Measurements from ENCODE around the gene MGARP.

The MGARP gene

GRCh38 chr4:139245590-139245989 is 34.4 kb downstream of the MGARP start:
- Mint-ChIP-seq H3K27me3 (ENCODE audit: low read depth) (no peaks in the 10 kb centered on the region), H3K36me3 (ENCODE audit: low read depth) (no peaks in the 10 kb centered on the region), H3K27ac (no peak overlapping the region), H3K4me3 (no peak overlapping the region), H3K9me3 (no peaks in the 10 kb centered on the region), H3K4me1 (ENCODE audit: low read depth) (no peaks in the 10 kb centered on the region)
- DNase-seq (ENCODE audit: low spot score), result no peak

- no peak overlapping the region for H3K27ac Mint-ChIP-seq
- DNase-seq (ENCODE audit: low spot score), result no peak
Observed at GRCh38 chr4:139243448-139244365, 36.3 kb downstream of the MGARP start.

GRCh38 chr4:139242511-139243051 is 37.4 kb downstream of the MGARP start:
- no peaks in the 10 kb centered on the region for H3K27me3 Mint-ChIP-seq (ENCODE audit: low read depth)

More at GRCh38 chr4:139243448-139244365, 36.3 kb downstream of the MGARP start:
- H3K4me3 Mint-ChIP-seq, result no peak overlapping the region
- no peaks in the 10 kb centered on the region for H3K36me3 Mint-ChIP-seq (ENCODE audit: low read depth)
- H3K4me1 Mint-ChIP-seq (ENCODE audit: low read depth), result no peaks in the 10 kb centered on the region
- H3K9me3 Mint-ChIP-seq, result peaks cover 9% of the 10 kb centered on the region
- no peaks in the 10 kb centered on the region for H3K27me3 Mint-ChIP-seq (ENCODE audit: low read depth)

GRCh38 chr4:139241784-139242151 is 38.3 kb downstream of the MGARP start:
- no peak overlapping the region for H3K27ac Mint-ChIP-seq
- no peaks in the 10 kb centered on the region for H3K36me3 Mint-ChIP-seq (ENCODE audit: low read depth)
- no peaks in the 10 kb centered on the region for H3K27me3 Mint-ChIP-seq (ENCODE audit: low read depth)
- no peaks in the 10 kb centered on the region for H3K4me1 Mint-ChIP-seq (ENCODE audit: low read depth)
- H3K4me3 Mint-ChIP-seq, result no peak overlapping the region
- peaks cover 9% of the 10 kb centered on the region for H3K9me3 Mint-ChIP-seq
- no peak for DNase-seq (ENCODE audit: low spot score)

More at GRCh38 chr4:139242511-139243051, 37.4 kb downstream of the MGARP start:
- H3K4me1 Mint-ChIP-seq (ENCODE audit: low read depth), result no peaks in the 10 kb centered on the region
- H3K4me3 Mint-ChIP-seq, result no peak overlapping the region
- H3K9me3 Mint-ChIP-seq, result peaks cover 9% of the 10 kb centered on the region
- H3K27ac Mint-ChIP-seq, result no peak overlapping the region
- DNase-seq (ENCODE audit: low spot score), result no peak
- no peaks in the 10 kb centered on the region for H3K36me3 Mint-ChIP-seq (ENCODE audit: low read depth)

GRCh38 chr4:139241086-139241783 is 38.8 kb downstream of the MGARP start:
- peaks cover 9% of the 10 kb centered on the region for H3K9me3 Mint-ChIP-seq
- H3K27ac Mint-ChIP-seq, result no peak overlapping the region
- H3K27me3 Mint-ChIP-seq (ENCODE audit: low read depth), result no peaks in the 10 kb centered on the region
- no peak for DNase-seq (ENCODE audit: low spot score)
- no peaks in the 10 kb centered on the region for H3K36me3 Mint-ChIP-seq (ENCODE audit: low read depth)
- H3K4me1 Mint-ChIP-seq (ENCODE audit: low read depth), result no peaks in the 10 kb centered on the region
- H3K4me3 Mint-ChIP-seq, result no peak overlapping the region

GRCh38 chr4:139239127-139239772 is 40.8 kb downstream of the MGARP start:
- no peaks in the 10 kb centered on the region for H3K27me3 Mint-ChIP-seq (ENCODE audit: low read depth)
- no peak for DNase-seq (ENCODE audit: low spot score)
- H3K9me3 Mint-ChIP-seq, result peaks cover 9% of the 10 kb centered on the region
- H3K27ac Mint-ChIP-seq, result no peak overlapping the region
- H3K4me3 Mint-ChIP-seq, result no peak overlapping the region
- no peaks in the 10 kb centered on the region for H3K4me1 Mint-ChIP-seq (ENCODE audit: low read depth)
- H3K36me3 Mint-ChIP-seq (ENCODE audit: low read depth), result no peaks in the 10 kb centered on the region

- Mint-ChIP-seq H3K4me3 (no peak overlapping the region), H3K9me3 (peaks cover 6% of the 10 kb centered on the region), H3K27me3 (ENCODE audit: low read depth) (no peaks in the 10 kb centered on the region), H3K36me3 (ENCODE audit: low read depth) (no peaks in the 10 kb centered on the region), H3K4me1 (ENCODE audit: low read depth) (peaks cover 1% of the 10 kb centered on the region), H3K27ac (no peak overlapping the region)
- DNase-seq (ENCODE audit: low spot score), result no peak
Observed at GRCh38 chr4:139234253-139234652, 45.8 kb downstream of the MGARP start.

- Mint-ChIP-seq H3K9me3 (no peaks in the 10 kb centered on the region), H3K27me3 (ENCODE audit: low read depth) (no peaks in the 10 kb centered on the region), H3K27ac (no peak overlapping the region), H3K4me3 (no peak overlapping the region), H3K36me3 (ENCODE audit: low read depth) (no peaks in the 10 kb centered on the region), H3K4me1 (ENCODE audit: low read depth) (peaks cover 1% of the 10 kb centered on the region)
- DNase-seq (ENCODE audit: low spot score), result no peak
Observed at GRCh38 chr4:139229534-139230039, 50.4 kb downstream of the MGARP start.

GRCh38 chr4:139227729-139228404 is 52.2 kb downstream of the MGARP start:
- no peak for DNase-seq (ENCODE audit: low spot score)
- no peak overlapping the region for H3K4me3 Mint-ChIP-seq
- H3K27me3 Mint-ChIP-seq (ENCODE audit: low read depth), result no peaks in the 10 kb centered on the region
- H3K36me3 Mint-ChIP-seq (ENCODE audit: low read depth), result no peaks in the 10 kb centered on the region
- H3K27ac Mint-ChIP-seq, result no peak overlapping the region
- H3K9me3 Mint-ChIP-seq, result no peaks in the 10 kb centered on the region
- H3K4me1 Mint-ChIP-seq (ENCODE audit: low read depth), result peaks cover 9% of the 10 kb centered on the region

GRCh38 chr4:139223682-139224317 is 56.2 kb downstream of the MGARP start:
- no peak overlapping the region for H3K27ac Mint-ChIP-seq
- H3K4me1 Mint-ChIP-seq (ENCODE audit: low read depth), result peaks cover 15% of the 10 kb centered on the region
- DNase-seq (ENCODE audit: low spot score), result peak; percentile 14

GRCh38 chr4:139222215-139222614 is 57.8 kb downstream of the MGARP start:
- Mint-ChIP-seq H3K36me3 (ENCODE audit: low read depth) (no peaks in the 10 kb centered on the region), H3K9me3 (no peaks in the 10 kb centered on the region), H3K27me3 (ENCODE audit: low read depth) (peaks cover 3% of the 10 kb centered on the region), H3K27ac (no peak overlapping the region), H3K4me3 (no peak overlapping the region), H3K4me1 (ENCODE audit: low read depth) (peaks cover 15% of the 10 kb centered on the region)
- no peak for DNase-seq (ENCODE audit: low spot score)

More at GRCh38 chr4:139223682-139224317, 56.2 kb downstream of the MGARP start:
- Mint-ChIP-seq H3K9me3 (no peaks in the 10 kb centered on the region), H3K4me3 (no peak overlapping the region), H3K27me3 (ENCODE audit: low read depth) (no peaks in the 10 kb centered on the region), H3K36me3 (ENCODE audit: low read depth) (no peaks in the 10 kb centered on the region)

GRCh38 chr4:139221687-139222086 is 58.3 kb downstream of the MGARP start:
- H3K4me3 Mint-ChIP-seq, result no peak overlapping the region
- H3K9me3 Mint-ChIP-seq, result no peaks in the 10 kb centered on the region
- peaks cover 3% of the 10 kb centered on the region for H3K27me3 Mint-ChIP-seq (ENCODE audit: low read depth)
- H3K36me3 Mint-ChIP-seq (ENCODE audit: low read depth), result no peaks in the 10 kb centered on the region
- DNase-seq (ENCODE audit: low spot score), result no peak
- peaks cover 15% of the 10 kb centered on the region for H3K4me1 Mint-ChIP-seq (ENCODE audit: low read depth)
- H3K27ac Mint-ChIP-seq, result no peak overlapping the region
